DMS 273 (cell line): ENCODE data around the gene NHEJ1.
A peak's percentile ranks its signal among the peaks of the same experiment; 100 is the strongest.

Experiments
- DNase-seq: peaks from one replicate; lab custom pipeline; 2025; ENCODE audit not compliant: unreplicated experiment; lab: John Stamatoyannopoulos, UW

Gene NHEJ1

GRCh38 chr2:219059725-219060682 is 100.6 kb downstream of the NHEJ1 start:
- peak; percentile 53 for DNase-seq

- DNase-seq, result peak; percentile 53
These were observed 101.3 kb downstream of the NHEJ1 start for GRCh38 chr2:219059375-219059724.

GRCh38 chr2:219058541-219059374 is 101.9 kb downstream of the NHEJ1 start:
- peak; percentile 35 for DNase-seq

GRCh38 chr2:219057709-219058540 is 102.7 kb downstream of the NHEJ1 start:
- peak; percentile 90 for DNase-seq

DNA sequence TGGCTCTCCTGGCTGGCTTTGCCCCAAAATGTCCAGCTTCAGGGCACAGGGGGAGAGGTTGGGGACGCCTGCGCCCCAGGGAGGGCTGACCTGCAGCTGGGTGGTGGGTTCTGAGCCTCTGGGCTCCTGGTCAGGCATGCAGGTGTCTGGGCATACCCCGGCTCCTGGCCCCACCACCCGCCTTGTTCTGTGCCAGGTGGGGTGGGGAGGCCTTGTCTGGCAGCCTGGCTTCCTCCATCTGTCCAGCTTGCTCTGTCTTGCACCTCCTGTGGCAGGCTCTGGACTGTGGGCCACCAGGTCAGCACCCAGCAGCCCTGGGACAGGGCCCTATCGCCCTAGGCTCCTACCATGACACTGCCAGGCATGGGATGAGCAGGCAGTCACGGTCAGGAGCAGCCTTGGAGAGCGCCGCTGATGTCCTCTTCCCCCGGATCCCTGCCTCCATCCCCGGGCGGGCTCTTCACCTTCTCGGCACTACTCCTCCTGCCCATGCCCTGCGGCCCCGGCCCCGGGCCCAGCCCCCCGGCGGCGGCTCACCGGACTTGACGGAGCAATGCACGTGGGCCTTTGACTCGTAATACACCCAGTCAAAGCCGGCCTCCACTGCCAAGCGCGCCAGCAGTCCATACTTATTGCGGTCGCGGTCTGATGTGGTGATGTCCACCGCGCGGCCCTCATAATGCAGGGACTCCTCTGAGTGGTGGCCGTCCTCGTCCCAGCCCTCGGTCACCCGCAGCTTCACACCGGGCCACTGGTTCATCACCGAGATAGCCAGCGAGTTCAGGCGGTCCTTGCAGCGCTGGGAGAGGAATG is 103.5 kb downstream of the NHEJ1 start:
- DNase-seq, result no peak

- DNase-seq, result no peak
These were observed 104.3 kb downstream of the NHEJ1 start for GRCh38 chr2:219056176-219056895.

DNA sequence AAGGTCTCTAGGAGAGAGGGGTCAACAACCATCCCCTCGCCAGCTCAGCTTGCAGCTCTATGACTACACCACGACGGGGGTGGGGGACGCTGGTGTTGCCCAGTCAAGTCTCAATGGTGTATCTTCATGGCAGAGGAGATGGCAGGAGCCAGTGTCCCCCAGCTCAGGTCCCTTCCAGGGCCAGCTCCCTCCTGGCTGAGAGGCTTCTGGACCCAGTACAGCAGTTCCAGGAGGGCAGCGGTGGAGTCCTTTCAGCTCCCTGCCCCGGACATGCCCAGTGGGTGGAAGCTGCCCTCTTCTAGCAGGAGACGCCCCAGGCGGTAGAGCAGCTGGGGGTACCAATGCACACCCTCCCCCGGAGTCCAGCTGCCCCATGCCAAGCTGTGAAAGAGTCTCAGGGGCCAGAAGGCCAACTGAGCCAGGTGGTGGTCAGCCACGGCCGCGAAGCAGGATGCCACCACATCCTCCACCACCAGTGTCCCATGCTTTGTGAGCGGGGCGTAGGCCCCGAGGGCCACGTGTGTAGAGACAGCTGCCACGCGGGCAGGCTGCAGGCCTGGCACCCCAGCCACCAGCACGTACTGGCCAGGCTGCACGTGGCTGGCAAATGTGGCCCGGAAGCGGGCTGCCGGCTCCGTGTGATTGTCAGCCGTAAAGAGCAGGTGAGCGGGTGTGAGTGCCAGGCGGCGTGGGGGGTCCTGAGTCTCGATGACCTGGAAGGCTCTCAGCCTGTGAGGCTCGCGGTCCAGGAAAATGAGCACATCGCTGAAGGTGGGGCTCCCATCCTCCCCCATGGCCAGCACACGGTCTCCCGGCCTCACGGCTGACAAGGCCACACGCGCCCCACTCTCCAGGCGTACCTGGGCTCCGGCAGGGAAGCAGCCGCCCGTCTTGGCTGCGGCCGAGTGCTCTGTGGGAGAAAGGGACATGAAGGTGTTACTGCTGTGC is 105.4 kb downstream of the NHEJ1 start:
- DNase-seq, result no peak

GRCh38 chr2:219049282-219049681 is 111.3 kb downstream of the NHEJ1 start:
- DNase-seq, result no peak

DNA sequence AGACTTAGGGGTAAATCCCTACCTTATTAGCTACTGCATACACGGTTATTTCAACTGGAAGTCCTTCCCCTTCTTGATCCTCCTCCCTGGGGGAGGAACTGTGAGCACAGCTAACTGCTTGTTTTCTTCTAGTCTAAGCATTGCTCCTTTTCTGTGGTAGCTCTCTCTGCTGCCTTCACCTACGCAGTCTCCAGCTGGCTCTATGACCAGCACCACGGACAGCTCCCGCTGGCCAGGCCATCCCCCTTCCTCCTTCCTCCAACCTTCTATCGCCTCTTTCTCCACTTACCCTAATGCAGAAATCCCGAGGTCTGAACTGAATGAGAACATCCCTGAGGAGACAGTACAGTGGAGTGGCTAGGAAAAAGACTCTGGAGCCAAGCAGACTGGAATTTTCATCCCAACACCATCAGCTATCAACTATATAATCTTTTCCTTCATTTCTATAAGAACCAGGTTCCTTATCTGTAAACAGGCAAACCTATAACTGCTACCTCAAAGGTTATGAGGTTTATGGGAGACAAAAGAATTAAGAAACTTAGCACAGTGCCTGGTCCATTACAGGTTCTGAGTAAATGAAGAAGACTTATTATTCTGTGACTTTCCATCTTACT is 114.6 kb downstream of the NHEJ1 start:
- peak; percentile 36 for DNase-seq

GRCh38 chr2:219042750-219043149 is 117.9 kb downstream of the NHEJ1 start:
- DNase-seq, result no peak

DNA sequence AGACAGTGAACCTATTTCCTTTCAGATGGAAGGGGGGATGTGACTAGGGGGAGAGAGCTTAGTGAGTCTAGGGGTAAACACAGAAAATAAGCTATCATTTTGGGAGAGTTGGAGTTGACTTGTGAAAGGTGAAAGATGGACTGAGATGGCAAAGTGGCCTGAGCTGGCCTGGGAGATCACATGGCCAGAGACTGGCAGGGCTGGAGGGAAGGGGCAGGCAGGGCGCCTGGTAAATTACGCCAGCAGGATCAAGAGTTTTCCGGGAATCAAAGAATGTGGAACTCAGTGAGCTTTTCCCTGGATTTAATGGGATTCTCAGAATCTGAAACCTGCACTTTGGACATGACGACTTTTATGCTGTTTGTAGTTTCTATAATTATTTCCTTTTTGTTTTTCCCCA is 118.5 kb downstream of the NHEJ1 start:
- DNase-seq, result no peak

DNA sequence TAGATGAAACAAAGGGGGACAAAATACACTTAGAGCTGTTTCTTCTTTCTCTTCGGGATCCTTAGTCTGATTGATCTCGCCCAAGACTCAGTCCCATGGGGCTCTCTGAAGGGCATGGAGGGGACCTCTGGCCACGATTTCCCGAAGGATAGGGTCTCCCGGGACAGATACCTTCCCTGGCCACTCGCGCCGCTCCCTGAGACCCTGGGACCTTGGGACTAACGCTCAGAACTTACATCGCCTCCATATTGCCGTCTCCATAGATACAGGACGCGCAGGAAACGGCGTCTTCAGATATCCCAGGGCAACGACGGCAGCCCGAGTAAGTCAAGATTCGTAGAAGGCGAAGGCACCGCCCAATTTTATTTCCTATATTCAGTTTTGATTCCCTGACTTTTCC is 119.4 kb downstream of the NHEJ1 start, which contains the start of gene CFAP65:
TSS of gene CFAP65 (minus strand) at position 265 of the 400 bp plus-strand sequence. CDS start 2,468 bp downstream, outside the sequence.
- DNase-seq, result peak; percentile 82

DNA sequence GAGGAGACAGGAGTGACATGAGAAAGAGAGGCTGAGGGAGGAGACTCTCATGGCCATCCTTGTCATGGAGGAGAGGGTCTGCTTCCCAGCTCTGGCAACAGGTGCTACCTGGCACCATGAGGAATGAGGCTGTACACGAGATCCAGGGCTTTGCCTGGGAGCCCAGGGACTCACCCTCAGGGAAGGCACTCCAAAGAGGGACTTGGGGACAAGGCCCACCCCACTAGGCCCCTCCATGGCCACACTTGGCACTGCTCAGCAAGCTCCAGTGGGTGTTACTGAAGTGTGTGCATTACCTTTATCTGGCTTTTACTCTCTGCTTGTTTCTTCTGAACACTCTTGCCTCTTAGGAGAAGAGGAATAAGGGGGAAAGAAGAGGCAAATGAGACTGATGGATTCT is 122.0 kb downstream of the NHEJ1 start:
- no peak for DNase-seq

DNA sequence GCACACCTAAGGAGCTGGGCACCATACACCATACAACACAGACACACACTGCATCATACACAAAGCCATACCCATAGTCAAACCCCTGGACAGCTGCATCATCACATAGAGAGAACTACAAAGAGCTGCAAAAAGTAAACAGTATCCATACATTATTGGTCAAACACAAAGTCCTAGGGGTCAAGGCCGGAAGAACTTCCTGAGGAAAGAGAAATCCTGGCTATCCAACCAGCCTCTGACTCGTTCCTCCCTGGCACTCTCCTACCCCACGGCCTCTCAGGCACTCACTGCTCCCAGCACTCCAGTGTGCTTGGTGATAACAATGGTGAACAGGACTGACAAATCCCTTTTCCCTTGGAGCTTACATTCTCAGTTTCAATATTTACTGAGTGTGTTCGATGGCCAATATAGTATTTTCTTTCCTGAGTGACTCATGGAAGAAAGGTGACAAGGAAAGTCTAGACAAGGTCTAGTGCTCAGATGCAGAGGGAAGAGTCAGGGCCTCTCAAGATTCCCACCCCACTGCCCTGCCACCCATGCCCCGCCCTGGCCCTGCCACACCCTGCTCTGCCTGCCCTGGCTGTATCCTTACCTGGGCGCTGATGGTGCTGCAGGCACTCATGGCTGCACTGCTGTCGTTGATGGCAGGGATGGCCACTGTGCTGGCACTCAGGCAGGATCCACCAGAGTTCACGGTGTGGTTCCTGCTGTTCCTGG is 122.7 kb downstream of the NHEJ1 start:
- no peak for DNase-seq

DNA sequence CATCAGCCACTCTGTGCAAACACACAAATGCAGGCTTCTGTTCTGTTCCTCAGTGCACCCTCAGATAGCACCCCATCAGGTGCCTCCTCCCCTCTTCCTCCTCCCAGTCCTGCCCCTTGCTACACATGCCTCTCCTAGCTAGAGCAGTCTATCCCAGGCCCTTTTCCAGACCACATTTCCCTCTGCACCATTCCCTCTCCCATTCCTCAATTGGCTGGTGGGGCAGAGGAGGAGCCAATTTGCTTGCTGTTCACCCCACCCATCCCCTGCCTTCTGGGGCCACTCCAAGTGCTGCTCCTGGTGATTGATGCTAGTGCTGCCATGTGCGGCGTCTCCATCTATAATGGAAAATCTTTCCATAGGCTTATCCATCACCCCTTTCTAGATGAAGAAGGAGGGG is 124.7 kb downstream of the NHEJ1 start:
- no peak for DNase-seq

GRCh38 chr2:219034823-219035222 is 125.8 kb downstream of the NHEJ1 start:
- DNase-seq, result no peak

DNA sequence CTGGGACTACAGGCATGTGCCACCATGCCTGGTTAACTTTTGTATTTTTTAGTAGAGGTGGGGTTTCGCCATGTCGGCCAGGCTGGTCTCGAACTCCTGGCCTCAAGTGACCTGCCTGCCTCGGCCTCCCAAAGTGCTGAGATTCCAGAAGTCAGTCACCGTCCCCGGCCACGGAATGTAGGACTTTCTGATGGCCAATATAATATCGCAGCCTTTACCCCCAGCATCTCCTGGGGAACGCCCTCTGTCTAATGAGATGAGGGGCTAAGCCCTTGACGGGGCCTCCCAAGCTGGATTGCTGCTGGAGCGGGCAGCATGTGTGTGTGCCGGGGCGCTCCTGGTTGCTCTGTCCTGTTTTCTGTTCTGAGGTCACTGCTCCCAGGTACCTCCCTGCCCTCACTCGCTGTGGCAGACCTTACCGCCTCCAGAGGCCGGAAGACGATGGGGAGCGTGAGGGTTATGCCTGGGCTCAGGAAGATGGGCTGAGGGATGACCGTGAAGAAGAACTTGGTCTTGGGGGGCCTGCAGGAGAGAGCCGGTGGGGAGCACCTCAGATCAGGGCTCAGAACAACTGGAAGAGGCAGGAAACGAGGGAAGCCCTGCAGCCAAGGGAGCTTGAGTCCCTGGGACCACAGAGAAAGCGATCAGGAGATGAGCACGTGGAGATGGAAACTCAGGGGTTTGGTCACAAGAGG is 128.4 kb downstream of the NHEJ1 start:
- no peak for DNase-seq
